Activated CD4-positive, alpha-beta T cell treated with anti-CD3 and anti-CD28 coated beads, Interleukin-2, amount 10 ng/mL, durations not matched to agents 24 days and 14 days (primary cell): Measurements from ENCODE around the gene RAPGEF1. TPM values are rescaled to one million over a fixed set of nuclear protein-coding genes. Genes with fewer than 3 reads are reported as not detected.

Experiments used
- DNase-seq: peaks from one replicate; pipeline ENCODE4 v3.0.0; 2022
- H3K27ac Mint-ChIP-seq: one replicate; pipeline ENCODE4 v1.8.0; 2022; ENCODE audit warnings: mild to moderate bottlenecking, mixed read lengths
- H3K27me3 Mint-ChIP-seq: one replicate; pipeline ENCODE4 v1.8.0; 2022; ENCODE audit warnings: mixed read lengths
- H3K36me3 Mint-ChIP-seq: one replicate; pipeline ENCODE4 v1.8.0; 2022; ENCODE audit warnings: low read depth, mild to moderate bottlenecking, mixed read lengths
- H3K4me1 Mint-ChIP-seq: one replicate; pipeline ENCODE4 v1.8.0; 2021; ENCODE audit warnings: mixed read lengths
- H3K4me3 Mint-ChIP-seq: one replicate; pipeline ENCODE4 v1.8.0; 2022; ENCODE audit warnings: mild to moderate bottlenecking, moderate library complexity, mixed read lengths
- H3K9me3 Mint-ChIP-seq: one replicate; pipeline ENCODE4 v1.8.0; 2021; ENCODE audit warnings: mixed read lengths
- intact Hi-C: fragments of 100-400 bp; cut with micrococcal nuclease; formaldehyde crosslinking; loops from one replicate; pipeline ENCODE4 v1.15.1; 2023
- total RNA-seq: library from RNA; stranded (reverse); gene quantifications from 2 replicates; pipeline ENCODE4 v1.2.3, GENCODE V29; 2022

RAPGEF1 gene
- total RNA-seq, 1 donor from 2014 or later, result 153 TPM

- DNase-seq, result no peak
- Mint-ChIP-seq H3K36me3 (peaks cover 67% of the 10 kb centered on the region), H3K4me3 (no peak overlapping the region), H3K9me3 (no peaks in the 10 kb centered on the region), H3K27me3 (no peaks in the 10 kb centered on the region), H3K4me1 (peaks cover 47% of the 10 kb centered on the region), H3K27ac (no peak overlapping the region)
- intact Hi-C loops, result no loop called here
These were observed 152.0 kb downstream of the RAPGEF1 start for GRCh38 chr9:131587906-131588305.

GRCh38 chr9:131587331-131587730, 152.5 kb downstream of the RAPGEF1 start:
- H3K27ac Mint-ChIP-seq, result peak overlapping the region; percentile 66
- no peaks in the 10 kb centered on the region for H3K9me3 Mint-ChIP-seq
- H3K27me3 Mint-ChIP-seq, result no peaks in the 10 kb centered on the region
- H3K4me3 Mint-ChIP-seq, result peak overlapping the region; percentile 40
- intact Hi-C loops, result no loop called here
- no peak for DNase-seq
- peaks cover 69% of the 10 kb centered on the region for H3K36me3 Mint-ChIP-seq
- H3K4me1 Mint-ChIP-seq, result peaks cover 45% of the 10 kb centered on the region

DNA sequence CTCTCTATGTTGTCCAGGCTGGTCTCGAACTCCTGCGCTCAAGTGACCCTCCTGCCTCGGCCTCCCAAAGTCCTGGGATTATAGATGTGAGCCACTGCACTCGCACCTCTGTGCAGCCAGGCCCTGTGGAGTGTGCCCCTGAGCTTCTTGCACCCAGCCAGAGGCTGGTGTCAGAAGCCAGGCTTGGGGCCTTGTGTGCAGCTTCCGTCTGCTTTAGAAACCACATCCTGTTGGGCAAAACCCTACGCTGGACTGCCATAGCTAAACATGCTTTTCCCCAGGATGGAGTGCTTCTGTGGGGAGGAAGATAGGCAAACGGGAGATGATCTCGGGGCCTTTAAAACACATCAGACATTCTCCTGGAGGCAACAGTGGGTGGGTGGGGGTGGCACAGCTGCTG, 154.5 kb downstream of the RAPGEF1 start:
- Mint-ChIP-seq H3K4me1 (peaks cover 30% of the 10 kb centered on the region), H3K4me3 (peak overlapping the region; percentile 68), H3K27me3 (no peaks in the 10 kb centered on the region), H3K27ac (peak overlapping the region; percentile 91), H3K9me3 (no peaks in the 10 kb centered on the region), H3K36me3 (peaks cover 68% of the 10 kb centered on the region)
- DNase-seq, result peak; percentile 87
- intact Hi-C loops, result no loop called here

DNA sequence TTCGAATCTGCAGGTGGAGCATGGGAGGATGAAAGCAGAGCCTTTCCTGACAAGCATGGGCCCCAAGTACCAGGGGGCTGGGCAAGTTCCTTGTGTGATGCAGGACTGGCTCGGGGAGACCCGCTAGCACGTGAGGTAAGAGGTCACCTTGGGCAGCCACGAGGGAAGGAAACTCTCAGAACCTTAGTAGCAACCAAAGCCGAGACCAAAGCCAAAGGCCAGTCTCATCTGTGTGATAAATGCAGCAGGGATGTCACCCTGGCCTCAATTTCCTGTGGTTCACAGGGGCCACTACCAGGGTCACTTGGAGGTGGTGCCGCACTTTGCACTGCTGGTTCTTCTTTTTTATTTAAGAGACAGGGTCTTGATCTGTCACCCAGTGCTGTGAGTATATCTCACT, 155.0 kb downstream of the RAPGEF1 start:
- no peak for DNase-seq
- peak overlapping the region; percentile 68 for H3K4me3 Mint-ChIP-seq
- peak overlapping the region; percentile 91 for H3K27ac Mint-ChIP-seq
- H3K27me3 Mint-ChIP-seq, result no peaks in the 10 kb centered on the region
- H3K4me1 Mint-ChIP-seq, result peaks cover 26% of the 10 kb centered on the region
- intact Hi-C loops, result no loop called here
- peaks cover 67% of the 10 kb centered on the region for H3K36me3 Mint-ChIP-seq
- no peaks in the 10 kb centered on the region for H3K9me3 Mint-ChIP-seq

GRCh38 chr9:131583836-131584555, 155.9 kb downstream of the RAPGEF1 start:
- peaks cover 71% of the 10 kb centered on the region for H3K36me3 Mint-ChIP-seq
- no peaks in the 10 kb centered on the region for H3K9me3 Mint-ChIP-seq
- no peak overlapping the region for H3K4me3 Mint-ChIP-seq
- H3K4me1 Mint-ChIP-seq, result peaks cover 32% of the 10 kb centered on the region
- DNase-seq, result no peak
- intact Hi-C loops, result no loop called here
- H3K27ac Mint-ChIP-seq, result peak overlapping the region; percentile 51
- no peaks in the 10 kb centered on the region for H3K27me3 Mint-ChIP-seq

DNA sequence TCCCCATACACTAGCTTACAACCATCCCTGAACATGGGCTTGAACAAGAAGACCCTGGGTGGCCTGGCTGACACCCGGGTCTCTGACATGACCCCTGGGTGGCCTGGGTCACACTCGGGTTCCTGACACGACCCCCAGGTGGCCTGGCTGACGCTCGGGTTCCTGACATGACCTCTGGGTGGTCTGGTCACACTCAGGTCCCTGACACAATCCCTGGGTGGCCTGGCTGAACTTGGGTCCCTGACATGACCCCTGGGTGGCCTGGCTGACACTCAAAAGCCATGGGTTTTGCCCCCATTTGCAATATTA, 156.6 kb downstream of the RAPGEF1 start:
- H3K27ac Mint-ChIP-seq, result no peak overlapping the region
- intact Hi-C loops, result no loop called here
- no peak overlapping the region for H3K4me3 Mint-ChIP-seq
- no peaks in the 10 kb centered on the region for H3K27me3 Mint-ChIP-seq
- no peaks in the 10 kb centered on the region for H3K9me3 Mint-ChIP-seq
- no peak for DNase-seq
- H3K36me3 Mint-ChIP-seq, result peaks cover 71% of the 10 kb centered on the region
- H3K4me1 Mint-ChIP-seq, result peaks cover 37% of the 10 kb centered on the region

- peaks cover 38% of the 10 kb centered on the region for H3K4me1 Mint-ChIP-seq
These were observed 157.2 kb downstream of the RAPGEF1 start for GRCh38 chr9:131582466-131583336.

DNA sequence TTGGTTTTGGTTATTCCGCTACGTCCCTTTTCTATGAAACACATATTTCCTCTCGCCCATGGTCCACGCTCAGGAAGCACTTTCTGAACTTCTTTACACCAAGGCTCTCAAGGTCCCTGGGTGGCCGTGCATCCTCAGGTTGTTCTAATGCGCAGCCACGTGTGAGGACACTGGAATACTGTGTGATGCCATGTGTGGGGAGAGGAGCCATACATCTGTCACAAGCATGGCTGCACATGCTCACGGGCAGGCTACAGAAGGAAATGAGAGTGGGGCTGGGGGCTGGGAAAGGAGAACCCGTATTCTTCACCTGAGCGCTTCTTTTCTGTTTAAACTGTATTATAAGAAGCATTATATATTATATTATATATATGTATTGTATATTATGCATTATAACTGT, 157.8 kb downstream of the RAPGEF1 start:
- H3K9me3 Mint-ChIP-seq, result no peaks in the 10 kb centered on the region
- no peak for DNase-seq
- intact Hi-C loops, result no loop called here
- no peak overlapping the region for H3K27ac Mint-ChIP-seq
- H3K4me3 Mint-ChIP-seq, result no peak overlapping the region
- H3K36me3 Mint-ChIP-seq, result peaks cover 66% of the 10 kb centered on the region
- H3K4me1 Mint-ChIP-seq, result peaks cover 35% of the 10 kb centered on the region
- H3K27me3 Mint-ChIP-seq, result no peaks in the 10 kb centered on the region

More at GRCh38 chr9:131582466-131583336, 157.2 kb downstream of the RAPGEF1 start:
- no peak for DNase-seq
- intact Hi-C loops, result no loop called here
- H3K4me3 Mint-ChIP-seq, result no peak overlapping the region
- peaks cover 68% of the 10 kb centered on the region for H3K36me3 Mint-ChIP-seq
- no peaks in the 10 kb centered on the region for H3K27me3 Mint-ChIP-seq
- no peaks in the 10 kb centered on the region for H3K9me3 Mint-ChIP-seq
- no peak overlapping the region for H3K27ac Mint-ChIP-seq

- Mint-ChIP-seq H3K36me3 (peaks cover 59% of the 10 kb centered on the region), H3K27ac (peak overlapping the region; percentile 60), H3K4me3 (no peak overlapping the region), H3K9me3 (no peaks in the 10 kb centered on the region), H3K27me3 (no peaks in the 10 kb centered on the region), H3K4me1 (peaks cover 19% of the 10 kb centered on the region)
- no peak for DNase-seq
- intact Hi-C loops, result no loop called here
These were observed 159.5 kb downstream of the RAPGEF1 start for GRCh38 chr9:131580358-131580757.

DNA sequence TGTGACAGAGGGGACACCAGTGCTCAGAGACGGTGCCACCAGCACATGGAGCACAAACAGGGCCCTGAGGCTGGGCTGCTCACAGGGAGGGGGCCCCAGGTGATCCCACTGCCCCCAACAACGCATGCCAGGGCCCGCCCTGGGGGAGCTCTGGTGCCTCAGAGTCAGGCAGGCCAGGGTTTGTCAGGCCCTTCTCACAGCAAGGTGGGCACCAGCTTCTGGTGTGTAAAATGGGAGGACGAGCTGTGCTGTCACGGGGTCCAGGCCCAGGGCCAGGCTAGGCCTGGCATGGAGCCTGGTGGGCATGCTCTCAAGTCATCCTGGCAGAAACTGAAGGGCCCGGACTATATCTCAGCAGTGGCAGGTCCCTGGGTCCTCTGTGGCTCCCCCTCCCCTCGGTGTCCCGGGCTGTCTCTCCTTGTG, 160.1 kb downstream of the RAPGEF1 start:
- H3K4me3 Mint-ChIP-seq, result peak overlapping the region; percentile 71
- no peak for DNase-seq
- intact Hi-C loops, result loop anchor here (5.0 kb wide), 1 partner anchor 77 kb away; the partner anchor contains the start of gene POMT1
- H3K27ac Mint-ChIP-seq, result peak overlapping the region; percentile 92
- H3K4me1 Mint-ChIP-seq, result peaks cover 15% of the 10 kb centered on the region
- H3K27me3 Mint-ChIP-seq, result no peaks in the 10 kb centered on the region
- no peaks in the 10 kb centered on the region for H3K9me3 Mint-ChIP-seq
- peaks cover 55% of the 10 kb centered on the region for H3K36me3 Mint-ChIP-seq

DNA sequence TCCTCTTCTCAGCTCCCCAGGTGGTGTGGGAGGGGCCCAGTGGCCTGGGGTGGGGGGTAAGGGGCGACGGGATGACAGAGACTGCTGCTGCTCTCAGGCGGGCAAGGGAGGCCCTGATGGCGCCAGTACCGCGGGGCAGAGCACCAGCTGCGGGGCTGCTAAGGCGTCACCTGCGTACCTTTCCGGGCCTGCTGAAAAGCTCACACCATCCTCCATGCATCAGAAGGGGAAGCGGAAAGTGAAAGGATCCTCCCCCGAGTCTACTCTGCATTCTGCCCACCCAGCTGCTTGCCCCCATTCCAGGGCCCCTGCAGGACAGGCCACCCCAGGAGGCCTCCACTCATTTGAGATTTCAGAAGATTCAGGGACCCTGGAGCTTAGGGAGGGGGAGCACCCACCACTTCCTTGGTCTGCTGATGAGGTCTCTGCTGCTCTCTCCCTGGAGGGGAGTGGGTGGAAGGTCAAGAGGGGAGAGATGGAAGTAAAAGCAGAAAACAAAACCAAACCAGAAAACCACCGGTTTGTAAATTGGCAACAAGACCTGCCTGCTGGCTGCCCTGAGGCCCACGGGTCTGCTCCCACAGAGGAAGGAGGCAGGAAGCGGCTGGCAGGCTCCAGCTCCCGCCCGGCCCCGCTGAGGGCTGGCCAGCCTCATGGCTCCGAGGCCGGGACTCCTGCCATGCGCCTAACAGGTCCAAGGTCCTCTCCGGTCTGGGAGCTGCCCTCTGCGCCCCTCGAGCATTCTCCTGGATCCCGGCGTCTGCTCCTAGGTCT, 161.0 kb downstream of the RAPGEF1 start:
- Mint-ChIP-seq H3K4me3 (peak overlapping the region; percentile 71), H3K27ac (peak overlapping the region; percentile 92), H3K9me3 (no peaks in the 10 kb centered on the region), H3K27me3 (no peaks in the 10 kb centered on the region), H3K36me3 (peaks cover 50% of the 10 kb centered on the region), H3K4me1 (peaks cover 14% of the 10 kb centered on the region)
- DNase-seq, result peak; percentile 83
- intact Hi-C loops, result loop anchor here (5.0 kb wide), 1 partner anchor 77 kb away; the partner anchor contains the start of gene POMT1

GRCh38 chr9:131578021-131578420, 161.9 kb downstream of the RAPGEF1 start:
- Mint-ChIP-seq H3K27ac (peak overlapping the region; percentile 92), H3K27me3 (no peaks in the 10 kb centered on the region), H3K9me3 (no peaks in the 10 kb centered on the region), H3K4me1 (peaks cover 14% of the 10 kb centered on the region), H3K36me3 (peaks cover 50% of the 10 kb centered on the region), H3K4me3 (peak overlapping the region; percentile 40)
- DNase-seq, result no peak
- intact Hi-C loops, result loop anchor here (5.0 kb wide), 1 partner anchor 76 kb away; the partner anchor contains the start of gene POMT1
